CD14-positive monocyte (primary cell): ENCODE data around the gene SYPL2. TPM values are rescaled to one million over a fixed set of nuclear protein-coding genes. Genes with fewer than 3 reads are reported as not detected.
A peak's percentile ranks its signal among the peaks of the same experiment; 100 is the strongest.

Source experiments
- DNase-seq, 3 donors: peaks; one replicate each; pipeline ENCODE4 v3.0.0-alpha.2; 2011 to 2022
- H2AFZ ChIP-seq: 2 replicates; pipeline ENCODE4 v1.6.0; 2012; ENCODE audit warnings: mild to moderate bottlenecking, low read depth, low read length, inconsistent platforms; ENCODE audit not compliant: insufficient read depth, poor library complexity, severe bottlenecking
- H3K27ac ChIP-seq, 2 donors: 1 replicate in 1 of 2; 2 replicates in 1 of 2; pipeline ENCODE4 v1.5.1; 2012 to 2013; ENCODE audit warnings: low read length in 2 of 2, control low read depth in 1 of 2, inconsistent platforms in 1 of 2, low read depth in 1 of 2, mild to moderate bottlenecking in 1 of 2
- H3K27me3 ChIP-seq, 2 donors: one replicate each; pipeline versions ENCODE4 v1.6.0 to v1.6.1; 2011 to 2013; ENCODE audit warnings: low read length in 2 of 2; ENCODE audit not compliant: control insufficient read depth in 2 of 2, insufficient read depth in 2 of 2
- H3K36me3 ChIP-seq, 2 donors: replicated peaks in 1 of 2; 1 replicate in 1 of 2; 2 replicates in 1 of 2; pipeline versions ENCODE4 v1.5.1 to v1.6.1; 2012 to 2013; ENCODE audit warnings: low read length in 2 of 2, control low read depth in 1 of 2, inconsistent platforms in 1 of 2, mild to moderate bottlenecking in 1 of 2; ENCODE audit not compliant: insufficient read depth in 2 of 2, control insufficient read depth in 1 of 2
- H3K4me1 ChIP-seq, 2 donors: 1 replicate in 1 of 2; 2 replicates in 1 of 2; pipeline versions ENCODE4 v1.5.1 to v1.6.1; 2012 to 2013; ENCODE audit warnings: low read length in 2 of 2, control low read depth in 1 of 2, inconsistent platforms in 1 of 2, mild to moderate bottlenecking in 1 of 2, moderate library complexity in 1 of 2; ENCODE audit not compliant: insufficient read depth in 2 of 2, control insufficient read depth in 1 of 2
- H3K4me2 ChIP-seq: replicated peaks from 2 replicates; pipeline ENCODE3; 2012; ENCODE audit warnings: low read length, moderate library complexity, mild to moderate bottlenecking; ENCODE audit not compliant: poor library complexity, severe bottlenecking; ENCODE audit errors: extremely low read depth
- H3K4me3 ChIP-seq, 3 experiments: fragments of 200-600 bp in 1 of 3; sonication (generic) in 1 of 3; replicated peaks in 1 of 3; 1 replicate in 2 of 3; 2 replicates in 1 of 3; pipeline ENCODE4 v1.5.1; 2011 to 2013; ENCODE audit warnings: low read length in 3 of 3, mild to moderate bottlenecking in 3 of 3, control low read depth in 2 of 3, low read depth in 2 of 3, inconsistent platforms in 1 of 3, moderate library complexity in 1 of 3
- H3K79me2 ChIP-seq: 2 replicates; pipeline ENCODE4 v1.6.0; 2012; ENCODE audit warnings: mild to moderate bottlenecking, control low read depth, inconsistent platforms, low read length, moderate library complexity; ENCODE audit not compliant: insufficient read depth
- H3K9ac ChIP-seq: 2 replicates; pipeline ENCODE4 v1.6.0; 2017; ENCODE audit warnings: low read length, mild to moderate bottlenecking; ENCODE audit not compliant: insufficient read depth, poor library complexity, severe bottlenecking
- H3K9me3 ChIP-seq, 2 donors: replicated peaks in 1 of 2; 1 replicate in 1 of 2; 2 replicates in 1 of 2; pipeline versions ENCODE4 v1.5.1 to v1.6.1; 2012 to 2013; ENCODE audit warnings: low read length in 2 of 2, control low read depth in 1 of 2; ENCODE audit not compliant: control insufficient read depth in 1 of 2, insufficient read depth in 1 of 2
- H4K20me1 ChIP-seq: 2 replicates; pipeline ENCODE4 v1.6.0; 2012; ENCODE audit warnings: mild to moderate bottlenecking, low read length, control low read depth, moderate library complexity; ENCODE audit not compliant: insufficient read depth
- H3K27ac Mint-ChIP-seq, 7 donors: one replicate each; pipeline ENCODE4 v1.8.0; 2020; ENCODE audit warnings: mild to moderate bottlenecking in 7 of 7, mixed read lengths in 7 of 7, moderate library complexity in 6 of 7, inconsistent platforms in 2 of 7
- H3K27me3 Mint-ChIP-seq, 3 donors: one replicate each; pipeline ENCODE4 v1.8.0; 2021 to 2022; ENCODE audit warnings: low read depth in 3 of 3, mild to moderate bottlenecking in 3 of 3, mixed read lengths in 3 of 3, moderate library complexity in 3 of 3, inconsistent platforms in 1 of 3
- H3K36me3 Mint-ChIP-seq, 2 donors: one replicate each; pipeline ENCODE4 v1.8.0; 2020; ENCODE audit warnings: mixed read lengths in 2 of 2, inconsistent platforms in 1 of 2, mild to moderate bottlenecking in 1 of 2
- H3K4me1 Mint-ChIP-seq: one replicate; pipeline ENCODE4 v1.8.0; 2020; ENCODE audit warnings: mild to moderate bottlenecking, mixed read lengths
- H3K4me3 Mint-ChIP-seq, 2 donors: one replicate each; pipeline ENCODE4 v1.8.0; 2020; ENCODE audit warnings: mild to moderate bottlenecking in 2 of 2, mixed read lengths in 2 of 2, moderate library complexity in 1 of 2
- H3K9me3 Mint-ChIP-seq, 7 donors: one replicate each; pipeline ENCODE4 v1.8.0; 2020 to 2022; ENCODE audit warnings: mixed read lengths in 7 of 7, mild to moderate bottlenecking in 6 of 7, moderate library complexity in 6 of 7, inconsistent platforms in 2 of 7
- CTCF ChIP-seq: fragments of 200-600 bp; IDR thresholded peaks from one replicate; pipeline ENCODE4 v1.8.0; 2022; ENCODE audit warnings: antibody characterized with exemption, mild to moderate bottlenecking
- WGBS: methylation state at CpG from one replicate; pipeline ENCODE4 v1.1.5; 2013; ENCODE audit warnings: missing lambda C conversion rate; ENCODE audit not compliant: insufficient coverage; 5-methylcytosine and 5-hydroxymethylcytosine counted together
- intact Hi-C, 2 donors: fragments of 100-400 bp; cut with micrococcal nuclease; formaldehyde crosslinking; loops; one replicate each; pipeline versions ENCODE4 v1.15.0 to v1.15.1; 2023
- polyA plus RNA-seq, 3 donors: library from polyadenylated mRNA; depleted of rRNA in 1 of 3; unstranded in 2 of 3; stranded (reverse) in 1 of 3; fragments of 300-500 nt in 2 of 3; fragments of >200 nt in 1 of 3; fragmentation: Illumina TruSeq in 2 of 3; gene quantifications; 1 replicate in 2 of 3; 2 replicates in 1 of 3; pipeline ENCODE4 v1.2.3, GENCODE V29; 2012 to 2021

The SYPL2 gene
- polyA plus RNA-seq, 3 donors: 0.03 to 0.12 TPM; not detected in 1

- Histone ChIP-seq H3K79me2 (peaks cover 37% of the 10 kb centered on the region), H3K4me1 (peaks cover 22 to 26% of the 10 kb centered on the region in 2 donors)
- H3K36me3 Mint-ChIP-seq: peaks cover 4 to 10% of the 10 kb centered on the region in 2 donors
These were observed 39.2 kb upstream of the SYPL2 start for GRCh38 chr1:109427171-109427467.

DNA sequence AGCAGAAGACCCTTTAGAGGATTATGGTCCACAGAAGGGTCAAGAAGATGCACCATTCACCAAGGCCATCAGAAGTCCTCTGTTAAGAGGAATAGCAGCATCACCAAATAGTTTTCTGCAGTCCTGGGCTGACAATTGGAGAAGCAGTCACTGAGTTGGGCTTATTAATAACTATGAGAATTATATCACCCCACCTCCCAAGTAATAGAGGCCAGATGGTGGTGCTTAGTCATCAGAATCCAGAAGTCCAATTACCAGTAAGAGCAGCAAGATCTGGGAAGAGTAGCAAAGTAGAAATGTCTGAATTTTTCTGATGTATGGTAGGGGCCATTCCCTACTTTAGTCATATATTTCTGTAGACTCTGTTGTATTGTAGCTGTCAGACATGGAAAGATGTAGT is 34.0 kb upstream of the SYPL2 start:
- Histone ChIP-seq H4K20me1 (no peaks in the 10 kb centered on the region), H3K79me2 (no peaks in the 10 kb centered on the region), H3K4me1 (peaks cover 0 to under 1% of the 10 kb centered on the region in 2 donors), H2AFZ (no peak overlapping the region), H3K9me3 (no peaks in the 10 kb centered on the region), H3K27ac (no peak overlapping the region), H3K9ac (no peak overlapping the region), H3K27me3 (peaks cover 0 to 3% of the 10 kb centered on the region in 2 donors), H3K4me3 (no peak overlapping the region), H3K36me3 (no peaks in the 10 kb centered on the region), H3K4me2 (no peak overlapping the region)
- H3K9me3 Mint-ChIP-seq: peaks cover 0 to 17% (median 5%) of the 10 kb centered on the region in 7 donors
- TF ChIP-seq CTCF: no peak
- no peak for DNase-seq
- intact Hi-C loops: loop anchor here in 1 of 2 donors (10.0 kb wide), 1 partner anchor 92 kb away; no protein-coding TSS in a partner anchor
- peaks cover 2 to 19% (median 9%) of the 10 kb centered on the region in 3 donors for H3K27me3 Mint-ChIP-seq
- no peak overlapping the region for H3K4me3 Mint-ChIP-seq
- no peaks in the 10 kb centered on the region for H3K36me3 Mint-ChIP-seq
- peaks cover under 1% of the 10 kb centered on the region for H3K4me1 Mint-ChIP-seq
- H3K27ac Mint-ChIP-seq: no peak overlapping the region

More at GRCh38 chr1:109427171-109427467, 39.2 kb upstream of the SYPL2 start:
- Histone ChIP-seq H4K20me1 (peaks cover 8% of the 10 kb centered on the region), H3K27ac (peak overlapping the region in 1 of 2 donors; percentile 91), H3K9ac (no peak overlapping the region), H3K4me2 (peak overlapping the region; percentile 85), H3K36me3 (peaks cover 0 to under 1% of the 10 kb centered on the region in 2 donors), H2AFZ (peak overlapping the region; percentile 87), H3K27me3 (peaks cover 0 to 3% of the 10 kb centered on the region in 2 donors), H3K9me3 (no peaks in the 10 kb centered on the region), H3K4me3 (peak overlapping the region; percentile 49 to 82 (median 69))
- Mint-ChIP-seq H3K9me3 (peaks cover 0 to 2% (median 0%) of the 10 kb centered on the region in 7 donors), H3K4me3 (peak overlapping the region; percentile 91 to 93), H3K4me1 (peaks cover 27% of the 10 kb centered on the region), H3K27ac (peak overlapping the region in 3 of 7 donors; percentile 31 to 99 (median 97)), H3K27me3 (peaks cover 2 to 3% (median 2%) of the 10 kb centered on the region in 3 donors)
- intact Hi-C loops: loop anchor here (2.0 to 10.0 kb wide), 3 partner anchors 55 to 608 kb away; partner anchors contain the start of genes ATXN7L2 (in 2 of the 2) and STRIP1 (in 1 of the 2)
- no CpG with 5 or more reads among the region's 7 CpGs for WGBS
- TF ChIP-seq CTCF: no peak
- no peak for DNase-seq
